SW480 (cell line): ENCODE results near the gene KDM4C.
"Not testable (repeated sequence)": the region's sequence is repeated elsewhere in the genome, so short reads cannot be mapped to it uniquely, and the experiment has no call there.

Source experiments
- DNase-seq: peaks from one replicate; pipeline ENCODE4 v3.0.0-alpha.2; 2016; ENCODE audit warnings: low spot score

KDM4C gene

DNA sequence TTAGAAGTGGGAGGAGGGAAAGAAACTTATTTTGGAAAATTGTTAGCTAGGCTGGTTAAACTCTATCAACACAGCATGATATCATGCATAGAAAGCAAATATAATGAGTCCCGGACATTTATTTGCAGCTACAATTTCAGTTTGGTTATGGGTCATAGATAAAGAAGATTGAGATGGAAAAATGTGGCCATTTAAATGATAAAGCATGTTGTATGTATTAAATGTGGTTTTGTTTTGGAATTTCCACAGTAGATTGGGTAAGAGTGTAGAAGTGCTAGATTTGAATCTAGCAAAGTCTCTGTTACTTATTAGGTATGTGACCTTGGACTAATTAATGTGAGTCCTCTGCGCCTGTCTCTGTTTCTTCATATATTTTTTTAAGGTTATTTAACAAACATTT lies 217.4 kb downstream of the KDM4C start:
- no peak for DNase-seq

DNA sequence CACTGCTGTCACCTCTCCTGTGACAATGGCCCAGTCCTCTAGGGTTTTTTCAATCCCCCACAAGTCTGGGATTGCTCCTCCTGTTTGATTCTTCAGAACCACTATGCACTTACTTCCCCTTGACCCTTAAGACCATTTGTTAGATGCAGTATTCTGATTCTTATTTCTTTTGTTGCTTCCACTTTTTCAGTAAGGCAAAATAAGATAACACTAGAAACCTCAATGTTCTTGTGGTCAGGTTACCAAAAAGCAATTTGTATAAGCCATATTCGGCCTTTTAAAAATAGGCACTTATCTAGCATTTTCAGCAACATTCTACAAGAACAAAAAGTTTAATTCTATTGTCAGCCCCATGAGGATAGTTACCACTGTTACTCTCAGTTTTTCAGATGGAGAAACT lies 220.0 kb downstream of the KDM4C start:
- DNase-seq = no peak

DNA sequence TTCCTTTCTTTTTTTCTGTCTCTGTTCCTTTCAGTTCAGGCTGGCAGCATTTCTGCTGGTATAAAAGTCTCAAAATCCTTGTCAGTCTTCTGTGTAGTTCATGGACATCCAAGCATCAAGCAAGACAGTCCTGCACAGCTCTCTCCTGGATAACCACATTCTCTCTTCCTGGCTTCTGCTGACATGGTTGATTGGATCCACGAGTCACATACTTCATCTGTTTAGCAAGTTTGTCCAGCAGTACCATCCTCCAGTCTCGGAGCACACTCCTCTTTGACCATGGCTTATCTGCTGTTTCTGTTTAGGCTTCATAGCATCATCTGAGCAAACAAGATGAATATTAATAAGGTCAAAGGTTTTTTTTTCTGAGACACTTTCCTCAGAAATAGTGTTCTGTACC lies 220.8 kb downstream of the KDM4C start:
- no peak for DNase-seq

GRCh38 chr9:6984941-6985578 lies 227.3 kb downstream of the KDM4C start:
- DNase-seq = no peak

DNA sequence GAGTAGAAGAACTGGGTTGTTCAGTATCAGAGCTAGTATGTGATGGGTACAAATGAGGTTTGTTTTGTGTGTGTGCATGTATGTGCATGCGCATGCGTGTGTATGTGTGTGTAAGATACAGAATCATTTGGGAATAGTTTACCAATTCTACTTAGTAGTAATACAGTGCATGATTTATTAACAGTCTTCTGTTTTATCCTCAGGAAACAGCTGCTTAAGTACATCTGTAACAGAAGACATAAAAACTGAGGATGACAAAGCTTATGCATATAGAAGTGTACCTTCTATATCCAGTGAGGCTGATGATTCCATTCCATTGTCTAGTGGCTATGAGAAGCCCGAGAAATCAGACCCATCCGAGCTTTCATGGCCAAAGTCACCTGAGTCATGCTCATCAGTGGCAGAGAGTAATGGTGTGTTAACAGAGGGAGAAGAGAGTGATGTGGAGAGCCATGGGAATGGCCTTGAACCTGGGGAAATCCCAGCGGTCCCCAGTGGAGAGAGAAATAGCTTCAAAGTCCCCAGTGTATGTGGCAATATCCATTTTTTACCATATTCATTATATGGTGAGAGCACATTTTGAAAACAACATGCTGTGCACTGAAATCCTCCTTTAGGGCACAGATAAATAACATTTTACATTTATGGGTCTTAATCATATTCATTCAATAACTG lies 228.5 kb downstream of the KDM4C start:
- no peak for DNase-seq

- DNase-seq = no peak
Observed at GRCh38 chr9:6987381-6987780, 229.6 kb downstream of the KDM4C start.

DNA sequence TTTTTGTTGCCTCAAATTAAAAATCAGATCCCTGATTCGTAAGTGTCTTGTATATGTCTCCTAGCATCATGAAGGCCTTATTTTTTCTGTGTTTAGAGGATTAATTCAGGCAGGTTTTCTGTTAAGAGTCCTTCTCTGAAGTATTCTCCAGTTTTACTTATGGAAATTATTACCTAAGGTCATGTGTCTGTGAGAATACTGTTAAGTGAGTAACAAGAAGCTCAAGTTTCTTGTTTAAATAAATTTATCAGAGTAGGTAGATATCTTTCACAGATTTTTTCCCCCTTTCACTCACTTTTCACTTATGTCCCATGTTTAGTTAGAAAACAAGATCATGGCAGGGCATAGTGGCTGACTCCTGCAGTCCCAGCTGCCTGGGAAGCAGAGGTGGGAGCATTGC lies 233.6 kb downstream of the KDM4C start:
- DNase-seq = no peak

DNA sequence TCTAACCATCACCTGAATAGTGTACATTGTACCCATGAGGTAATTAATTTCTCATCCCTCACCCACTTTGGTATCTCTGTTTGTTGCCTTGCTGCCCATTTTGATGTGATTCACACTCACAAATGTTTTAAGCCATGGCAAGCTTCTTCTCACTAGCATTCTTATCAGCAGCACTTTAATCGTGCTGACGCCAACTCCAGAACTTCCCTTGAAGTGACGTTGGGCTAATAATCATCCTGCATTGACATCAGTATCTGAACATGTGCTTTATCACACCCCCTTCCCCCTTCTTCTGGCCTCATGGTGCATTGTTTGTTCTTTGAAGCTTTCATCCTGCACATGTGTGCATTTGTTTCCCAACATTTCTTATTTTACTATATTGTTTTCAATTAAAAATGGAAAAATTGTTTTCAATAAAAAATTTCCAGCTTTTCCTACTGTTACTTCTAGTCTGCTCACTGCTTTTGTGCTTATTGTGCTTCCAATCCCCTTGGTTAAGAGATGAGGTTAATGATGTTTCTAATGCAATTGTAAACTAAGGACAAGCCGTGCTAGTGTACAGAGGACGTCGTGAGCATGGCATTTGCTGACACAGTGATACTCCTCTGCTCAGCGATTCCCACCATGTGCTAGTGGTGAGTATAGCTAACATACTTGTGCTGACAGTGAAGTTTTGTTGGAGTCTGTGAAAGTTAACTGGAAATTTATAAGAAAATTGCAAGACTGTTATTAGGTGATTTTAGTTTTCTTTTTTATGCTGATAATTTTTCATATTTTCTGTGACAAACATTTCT lies 238.5 kb downstream of the KDM4C start:
- DNase-seq = no peak

GRCh38 chr9:6997330-6997729 lies 239.6 kb downstream of the KDM4C start:
- DNase-seq = no peak

DNA sequence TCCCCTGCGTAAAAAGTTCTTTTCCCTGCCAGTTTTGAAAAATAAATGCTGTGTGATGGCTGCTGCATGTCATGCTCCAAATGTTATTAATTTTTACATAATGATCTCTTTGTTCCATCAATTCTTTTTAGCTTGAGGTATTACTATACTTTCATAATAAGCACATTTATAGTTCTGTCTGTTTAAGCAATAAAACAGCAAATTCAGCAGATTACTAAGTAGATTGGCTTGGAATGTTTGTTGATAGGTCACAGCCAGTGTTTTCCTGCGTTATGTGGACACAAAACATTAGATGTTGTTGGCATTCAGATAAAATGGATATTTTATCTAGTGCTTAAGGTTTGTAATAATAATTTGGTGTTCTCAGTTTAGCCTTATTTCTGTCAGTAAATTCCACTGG lies 242.0 kb downstream of the KDM4C start:
- DNase-seq = no peak

DNA sequence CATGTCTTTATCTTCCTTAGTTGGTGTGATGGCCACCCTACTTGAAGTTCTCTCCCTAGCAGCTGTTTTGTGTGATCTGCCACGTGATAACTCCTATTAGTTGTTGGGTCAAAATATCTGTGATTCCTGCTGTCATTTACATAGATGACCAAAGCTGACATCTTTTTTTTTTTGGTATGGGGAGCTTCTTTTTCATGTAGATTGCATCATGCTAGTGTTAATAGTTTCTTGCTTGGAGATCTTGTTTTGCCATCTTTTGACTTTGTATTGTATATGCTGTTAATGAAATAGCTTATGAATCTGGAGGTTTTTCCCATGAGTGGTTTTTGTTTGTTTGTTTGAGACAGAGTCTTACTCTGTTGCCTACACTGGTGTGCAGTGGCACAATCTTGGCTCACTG lies 243.8 kb downstream of the KDM4C start:
- no peak for DNase-seq

DNA sequence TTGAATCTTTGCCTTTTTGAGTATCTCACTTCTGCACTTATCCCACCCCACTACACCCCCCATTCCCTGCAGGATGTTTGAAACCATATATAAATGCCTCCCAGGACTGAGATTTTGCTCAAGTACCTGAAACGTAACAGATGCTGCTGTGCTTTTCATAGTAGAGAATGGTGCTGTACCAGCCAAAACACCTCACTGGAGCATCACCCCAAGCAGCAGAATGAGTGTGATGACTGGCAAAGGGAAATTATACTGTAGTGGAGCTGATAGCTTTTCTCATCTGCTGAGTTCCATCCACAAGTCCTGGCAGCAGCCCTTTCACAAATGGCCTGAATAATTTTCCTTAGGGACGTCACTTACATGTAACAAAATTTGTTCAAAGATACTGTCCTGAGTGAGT lies 246.1 kb downstream of the KDM4C start:
- DNase-seq = no peak

GRCh38 chr9:7006417-7006816 lies 248.6 kb downstream of the KDM4C start:
- DNase-seq = no peak

- no peak for DNase-seq
Observed at GRCh38 chr9:7008411-7008810, 250.6 kb downstream of the KDM4C start.

DNA sequence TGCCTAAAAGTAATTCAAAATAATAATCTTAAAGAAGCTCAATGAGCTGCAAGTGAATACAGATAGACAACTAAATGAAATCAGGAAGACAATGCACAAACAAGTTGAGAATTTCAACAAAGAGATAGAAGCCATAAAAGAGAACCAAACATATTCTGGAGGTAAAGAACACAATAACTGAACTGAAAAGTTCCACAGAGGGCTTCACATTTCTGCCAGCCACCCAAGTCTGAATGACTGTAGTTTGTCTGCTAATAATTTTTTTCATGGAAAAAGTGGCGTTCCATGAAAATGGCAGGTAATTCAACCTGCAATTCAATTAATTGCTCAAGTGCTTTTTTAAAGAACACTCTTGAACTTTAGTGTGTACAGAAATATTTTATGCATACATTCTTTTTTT lies 251.3 kb downstream of the KDM4C start:
- DNase-seq = no peak

DNA sequence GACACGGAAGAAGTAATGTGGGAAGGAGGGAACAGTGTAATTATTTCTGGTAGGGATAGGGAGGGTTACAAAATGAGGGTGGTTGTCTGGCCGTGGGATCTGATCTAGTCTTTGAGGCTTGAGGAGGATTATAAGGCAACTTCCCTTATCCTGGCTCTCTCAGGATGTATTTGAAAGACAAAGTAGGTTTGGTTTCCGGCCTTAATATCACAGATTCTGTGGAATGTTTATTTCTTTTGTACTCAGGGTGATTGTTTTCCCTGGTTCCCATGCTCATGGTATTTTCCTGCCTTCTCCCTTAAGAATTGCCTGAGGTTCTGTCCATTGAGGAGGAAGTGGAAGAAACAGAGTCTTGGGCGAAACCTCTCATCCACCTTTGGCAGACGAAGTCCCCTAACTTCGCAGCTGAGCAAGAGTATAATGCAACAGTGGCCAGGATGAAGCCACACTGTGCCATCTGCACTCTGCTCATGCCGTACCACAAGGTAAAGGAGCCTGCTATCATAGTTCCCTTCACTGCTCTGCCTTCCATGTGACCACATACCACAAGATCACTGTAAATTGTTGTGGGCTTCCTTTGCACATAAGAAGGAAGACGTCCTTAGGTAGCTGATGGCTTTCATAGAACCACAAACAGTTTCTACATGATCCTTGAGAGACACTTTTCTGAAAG lies 253.8 kb downstream of the KDM4C start:
- no peak for DNase-seq

GRCh38 chr9:7027996-7028395 lies 270.2 kb downstream of the KDM4C start:
- DNase-seq = no peak

DNA sequence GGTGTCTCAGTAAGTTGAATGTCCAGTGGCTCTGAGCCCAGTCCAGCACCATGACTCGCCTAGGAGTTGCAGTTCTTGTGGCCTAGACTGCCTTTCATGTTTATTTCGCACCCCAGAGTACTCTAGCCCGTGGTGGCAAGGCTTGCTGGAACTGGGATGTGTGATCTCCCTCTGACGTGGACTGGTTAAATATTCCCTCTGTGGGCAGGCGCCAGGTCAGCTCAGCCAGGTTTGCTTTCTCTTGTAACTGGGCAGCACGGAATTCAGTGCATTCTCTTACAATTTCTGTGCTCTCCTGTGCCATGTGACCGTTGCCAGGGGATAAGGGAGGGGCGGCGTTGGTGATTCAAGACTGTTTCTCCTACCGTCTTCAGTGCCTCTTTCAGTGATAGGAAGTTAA lies 270.8 kb downstream of the KDM4C start:
- no peak for DNase-seq

GRCh38 chr9:7030943-7031342 lies 273.2 kb downstream of the KDM4C start:
- not testable (repeated sequence) for DNase-seq

- no peak for DNase-seq
Observed at GRCh38 chr9:7033076-7034045, 275.6 kb downstream of the KDM4C start.

DNA sequence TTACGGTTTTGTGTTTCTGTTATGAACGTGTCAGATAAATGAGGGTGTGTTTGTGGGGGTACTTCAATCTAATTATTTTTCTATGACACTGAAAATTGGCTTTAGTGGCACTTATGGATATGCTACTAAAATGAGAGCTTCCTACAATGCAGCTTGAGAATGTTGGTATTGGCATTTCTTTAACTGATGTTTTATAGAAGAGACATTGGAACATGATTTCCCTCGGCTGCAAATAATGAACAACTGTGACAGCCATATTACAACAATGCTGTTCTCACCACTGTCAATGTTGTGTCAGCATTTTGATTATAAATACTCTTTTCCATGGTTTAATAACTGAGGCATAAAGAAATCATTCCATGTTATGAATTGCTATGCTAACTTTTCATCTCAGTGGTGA lies 279.4 kb downstream of the KDM4C start:
- DNase-seq = no peak

DNA sequence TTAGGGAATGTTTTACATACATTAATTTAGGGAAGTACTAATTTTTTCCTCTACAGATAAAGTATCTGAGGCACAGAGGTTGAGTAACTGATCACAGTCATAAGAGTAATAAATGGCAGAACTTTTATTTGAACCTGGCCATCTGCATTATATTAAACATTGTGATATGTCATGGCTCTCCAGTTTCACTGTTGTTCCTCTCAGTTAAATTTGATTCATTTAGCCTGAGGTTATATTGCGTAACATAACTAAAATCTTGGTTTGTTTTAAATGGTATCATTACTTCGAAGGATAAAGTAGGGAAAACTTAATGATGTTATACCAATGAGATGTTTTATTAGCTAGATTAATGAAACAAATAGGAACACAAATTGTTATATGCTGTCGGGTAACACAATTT lies 284.4 kb downstream of the KDM4C start:
- no peak for DNase-seq
